Mucosa of stomach (tissue), 1 donor: ENCODE measurements around the gene SKIL.
"Not testable (repeated sequence)": the region's sequence is repeated elsewhere in the genome, so short reads cannot be mapped to it uniquely, and the experiment has no call there.

Source experiments
- H3K27me3 ChIP-seq: one replicate; pipeline ENCODE4 v1.7.0; 2013; ENCODE audit warnings: mild to moderate bottlenecking, low read length; ENCODE audit not compliant: control insufficient read depth, insufficient read depth
- H3K36me3 ChIP-seq: one replicate; pipeline ENCODE4 v1.7.0; 2013; ENCODE audit warnings: low read length; ENCODE audit not compliant: control insufficient read depth, insufficient read depth
- H3K4me1 ChIP-seq: one replicate; pipeline ENCODE4 v1.7.0; 2013; ENCODE audit warnings: mild to moderate bottlenecking, low read length; ENCODE audit not compliant: control insufficient read depth, insufficient read depth
- H3K4me3 ChIP-seq: one replicate; pipeline ENCODE4 v1.7.0; 2013; ENCODE audit warnings: low read length
- H3K9ac ChIP-seq: one replicate; pipeline ENCODE4 v1.7.0; 2013; ENCODE audit warnings: mild to moderate bottlenecking, low read length, moderate library complexity
- H3K9me3 ChIP-seq: one replicate; pipeline ENCODE4 v1.7.0; 2013; ENCODE audit warnings: mild to moderate bottlenecking, low read length, moderate library complexity; ENCODE audit not compliant: control insufficient read depth
- donor health status: Pancreatic carcinoma.

SKIL gene

GRCh38 chr3:170357176-170358041, at the start of gene SKIL:
TSS of gene SKIL (plus strand) at chr3:170357715. CDS start at chr3:170360332, 2,617 bp downstream.
- H3K4me3 ChIP-seq = peak within 1 kb of the TSS; percentile 70
- no peaks in the 10 kb centered on the region for H3K36me3 ChIP-seq
- peak within 1 kb of the TSS; percentile 83 for H3K9ac ChIP-seq
- no peaks in the 10 kb centered on the region for H3K27me3 ChIP-seq
- peaks cover 11% of the 10 kb centered on the region for H3K4me1 ChIP-seq
- H3K9me3 ChIP-seq = no peaks in the 10 kb centered on the region

GRCh38 chr3:170309046-170309445, 48.5 kb upstream of the SKIL start:
- Histone ChIP-seq H3K27me3 (no peaks in the 10 kb centered on the region), H3K4me1 (peaks cover 19% of the 10 kb centered on the region), H3K4me3 (no peak overlapping the region), H3K9me3 (no peaks in the 10 kb centered on the region), H3K9ac (no peak overlapping the region), H3K36me3 (no peaks in the 10 kb centered on the region)

- H3K36me3 ChIP-seq = no peaks in the 10 kb centered on the region
- H3K27me3 ChIP-seq = no peaks in the 10 kb centered on the region
- no peaks in the 10 kb centered on the region for H3K9me3 ChIP-seq
- peaks cover 8% of the 10 kb centered on the region for H3K4me1 ChIP-seq
- no peak overlapping the region for H3K4me3 ChIP-seq
- H3K9ac ChIP-seq = no peak overlapping the region
Measured at GRCh38 chr3:170317954-170318353, 39.6 kb upstream of the SKIL start.

DNA sequence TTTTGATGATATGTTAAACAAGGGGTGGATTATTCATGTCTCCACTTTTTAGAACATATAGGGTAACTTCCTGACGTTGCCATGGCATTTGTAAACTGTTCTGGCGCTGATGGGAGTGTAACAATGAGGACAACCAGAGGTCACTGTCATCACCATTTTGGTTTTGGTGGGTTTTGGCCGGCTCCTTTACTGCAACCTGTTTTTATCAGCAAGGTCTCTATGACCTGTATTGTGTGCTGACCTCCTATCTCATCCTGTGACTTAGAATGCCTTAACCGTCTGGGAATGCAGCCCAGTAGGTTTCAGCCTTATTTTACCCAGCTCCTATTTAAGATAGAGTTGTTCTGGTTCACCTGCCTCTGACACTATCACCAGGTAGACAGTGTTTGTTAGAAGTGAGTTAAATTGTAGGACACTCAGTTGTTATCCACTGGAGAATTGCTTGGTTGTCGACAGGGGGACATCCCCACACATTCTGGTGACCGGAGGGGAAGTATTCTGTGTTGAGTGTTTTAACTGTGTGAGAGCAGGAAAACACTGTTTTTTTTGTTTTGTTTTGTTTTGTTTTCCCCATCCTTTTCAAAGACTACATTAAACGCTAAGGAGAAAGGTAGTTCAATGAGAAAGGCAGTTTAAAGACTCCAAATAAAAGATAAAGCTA, 36.9 kb upstream of the SKIL start:
- Histone ChIP-seq H3K4me1 (peaks cover 10% of the 10 kb centered on the region), H3K36me3 (no peaks in the 10 kb centered on the region)

DNA sequence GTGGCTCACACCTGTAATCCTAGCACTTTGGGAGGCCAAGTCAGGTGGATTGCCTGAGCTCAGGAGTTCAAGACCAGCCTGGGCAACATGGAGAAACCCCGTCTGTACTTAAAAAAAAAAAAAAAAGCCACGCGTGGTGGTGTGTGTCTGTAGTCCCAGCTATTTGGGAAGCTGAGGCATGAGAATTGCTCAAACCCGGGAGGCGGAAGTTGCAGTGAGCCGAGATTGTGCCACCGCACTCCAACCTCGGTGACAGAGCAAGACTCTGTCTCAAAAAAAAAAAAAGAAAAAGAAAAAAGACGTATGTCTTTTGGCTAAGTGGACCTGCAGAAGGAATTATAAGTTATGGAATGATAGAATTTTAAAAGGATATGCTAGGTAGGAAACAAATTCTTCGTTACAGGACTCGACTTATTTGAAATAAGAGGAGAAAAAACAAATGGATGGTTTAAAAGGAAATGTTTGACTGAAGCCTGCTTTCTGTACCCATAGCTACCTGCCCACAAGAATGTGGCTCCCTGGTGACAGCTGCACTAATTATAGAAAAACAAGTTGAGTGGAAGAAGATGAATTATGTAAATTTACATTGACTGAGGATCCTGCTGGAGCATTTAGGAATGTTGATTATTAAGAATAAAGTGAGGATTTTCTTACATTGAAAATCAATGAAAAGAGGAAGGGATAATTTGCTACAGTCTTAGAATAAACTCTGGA, 36.0 kb upstream of the SKIL start:
- Histone ChIP-seq H3K9ac (no peak overlapping the region), H3K36me3 (no peaks in the 10 kb centered on the region), H3K9me3 (no peaks in the 10 kb centered on the region), H3K4me1 (peaks cover 10% of the 10 kb centered on the region), H3K4me3 (no peak overlapping the region), H3K27me3 (no peaks in the 10 kb centered on the region)

More for the DNA sequence above, 36.9 kb upstream of the SKIL start:
- H3K27me3 ChIP-seq = no peaks in the 10 kb centered on the region
- no peak overlapping the region for H3K9ac ChIP-seq
- H3K9me3 ChIP-seq = no peaks in the 10 kb centered on the region
- no peak overlapping the region for H3K4me3 ChIP-seq

DNA sequence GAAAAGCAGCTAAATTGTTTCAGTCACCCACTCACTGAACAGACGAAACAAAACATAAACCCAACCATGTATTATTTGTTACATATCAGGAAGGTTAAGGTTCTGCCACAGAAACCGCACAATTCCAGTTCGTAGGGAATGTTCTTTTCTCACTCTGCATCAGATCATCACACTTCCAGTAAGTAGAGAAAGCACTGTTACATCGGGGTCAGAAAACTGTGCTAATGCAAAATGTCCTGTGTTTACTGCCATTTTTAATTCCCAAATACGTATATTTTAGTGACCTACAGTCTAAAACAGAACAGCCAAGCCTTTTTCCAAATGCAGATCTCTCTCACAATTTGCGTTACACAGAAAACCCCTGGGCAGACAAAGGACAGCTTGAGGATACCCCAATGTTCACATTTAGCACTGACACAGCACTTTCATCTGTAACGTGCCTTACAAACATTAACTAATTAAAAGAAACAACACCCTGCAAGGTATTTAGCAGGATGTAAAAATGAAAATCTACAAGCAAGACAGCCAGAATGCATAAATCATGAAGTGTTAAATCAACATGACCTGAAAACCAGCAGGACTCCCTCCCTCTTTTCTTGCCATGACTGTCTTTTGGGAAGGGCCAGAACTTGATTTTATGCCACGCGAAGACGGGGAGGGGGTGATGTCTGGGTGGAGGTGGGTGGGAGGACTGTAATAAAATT, 34.8 kb upstream of the SKIL start:
- Histone ChIP-seq H3K4me3 (no peak overlapping the region), H3K36me3 (no peaks in the 10 kb centered on the region), H3K4me1 (peaks cover 10% of the 10 kb centered on the region), H3K9ac (no peak overlapping the region), H3K27me3 (no peaks in the 10 kb centered on the region), H3K9me3 (no peaks in the 10 kb centered on the region)

DNA sequence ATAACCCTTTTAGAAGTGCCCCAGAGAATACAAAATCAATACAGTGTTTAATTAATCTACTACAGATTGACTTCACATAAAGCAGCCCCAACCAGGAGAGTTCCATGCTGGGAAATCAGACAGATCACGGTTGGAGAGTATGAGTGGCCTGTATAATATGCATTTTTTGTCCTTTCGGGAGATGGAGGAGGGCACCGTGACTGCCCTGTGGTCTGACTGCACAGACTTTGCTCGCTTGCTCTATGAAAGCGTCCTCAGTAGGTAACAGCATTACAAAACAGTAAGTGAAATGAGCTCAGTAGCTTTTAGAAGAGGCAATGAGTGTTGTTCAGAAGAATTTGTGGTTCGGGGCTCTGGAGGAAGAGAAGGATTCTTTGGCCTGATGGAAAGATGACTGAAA, 34.2 kb upstream of the SKIL start:
- Histone ChIP-seq H3K36me3 (no peaks in the 10 kb centered on the region), H3K4me3 (no peak overlapping the region), H3K9me3 (no peaks in the 10 kb centered on the region), H3K9ac (no peak overlapping the region), H3K27me3 (no peaks in the 10 kb centered on the region), H3K4me1 (peaks cover 10% of the 10 kb centered on the region)

- H3K9ac ChIP-seq = no peak overlapping the region
- peaks cover 17% of the 10 kb centered on the region for H3K4me1 ChIP-seq
- no peaks in the 10 kb centered on the region for H3K9me3 ChIP-seq
- no peak overlapping the region for H3K4me3 ChIP-seq
- H3K27me3 ChIP-seq = no peaks in the 10 kb centered on the region
- H3K36me3 ChIP-seq = no peaks in the 10 kb centered on the region
Measured at GRCh38 chr3:170324962-170325361, 32.6 kb upstream of the SKIL start.

DNA sequence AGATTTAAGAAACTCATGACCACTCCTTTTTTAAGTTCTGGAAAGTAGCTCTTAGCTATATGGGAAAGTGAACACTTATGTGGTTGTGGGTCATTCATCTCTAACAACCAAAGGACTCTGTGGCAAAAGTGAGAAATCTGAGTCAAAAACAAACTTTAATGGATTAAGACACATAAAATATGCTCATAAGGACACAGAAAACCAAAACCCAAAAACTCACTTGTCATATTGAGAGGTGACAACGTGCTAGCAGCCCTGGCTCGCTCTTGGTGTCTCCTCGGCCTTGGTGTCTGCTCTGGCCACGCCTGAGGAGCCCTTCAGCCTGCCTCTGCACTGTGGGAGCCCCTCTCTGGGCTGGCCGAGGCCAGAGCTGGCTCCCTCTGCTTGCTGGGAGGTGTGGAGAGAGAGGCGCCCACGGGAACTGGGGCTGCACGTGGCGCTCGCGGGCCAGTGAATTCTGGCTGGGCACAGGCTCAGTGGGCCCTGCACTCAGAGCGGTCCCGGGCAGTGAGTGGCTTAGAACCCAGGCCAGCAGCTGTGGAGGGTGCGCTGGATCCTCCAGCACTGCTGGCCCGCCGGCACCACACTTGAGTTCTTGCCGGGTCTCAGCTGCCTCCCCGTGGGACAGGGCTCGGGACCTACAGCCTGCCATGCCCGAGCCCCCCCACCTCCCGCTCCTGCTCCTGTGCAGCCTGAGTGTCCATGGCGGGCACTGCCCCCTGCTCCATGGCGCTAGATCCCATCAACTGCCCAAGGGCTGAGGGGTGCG, 30.3 kb upstream of the SKIL start:
- Histone ChIP-seq H3K9ac (no peak overlapping the region), H3K9me3 (no peaks in the 10 kb centered on the region), H3K4me1 (peaks cover 21% of the 10 kb centered on the region), H3K36me3 (no peaks in the 10 kb centered on the region), H3K4me3 (no peak overlapping the region), H3K27me3 (no peaks in the 10 kb centered on the region)

DNA sequence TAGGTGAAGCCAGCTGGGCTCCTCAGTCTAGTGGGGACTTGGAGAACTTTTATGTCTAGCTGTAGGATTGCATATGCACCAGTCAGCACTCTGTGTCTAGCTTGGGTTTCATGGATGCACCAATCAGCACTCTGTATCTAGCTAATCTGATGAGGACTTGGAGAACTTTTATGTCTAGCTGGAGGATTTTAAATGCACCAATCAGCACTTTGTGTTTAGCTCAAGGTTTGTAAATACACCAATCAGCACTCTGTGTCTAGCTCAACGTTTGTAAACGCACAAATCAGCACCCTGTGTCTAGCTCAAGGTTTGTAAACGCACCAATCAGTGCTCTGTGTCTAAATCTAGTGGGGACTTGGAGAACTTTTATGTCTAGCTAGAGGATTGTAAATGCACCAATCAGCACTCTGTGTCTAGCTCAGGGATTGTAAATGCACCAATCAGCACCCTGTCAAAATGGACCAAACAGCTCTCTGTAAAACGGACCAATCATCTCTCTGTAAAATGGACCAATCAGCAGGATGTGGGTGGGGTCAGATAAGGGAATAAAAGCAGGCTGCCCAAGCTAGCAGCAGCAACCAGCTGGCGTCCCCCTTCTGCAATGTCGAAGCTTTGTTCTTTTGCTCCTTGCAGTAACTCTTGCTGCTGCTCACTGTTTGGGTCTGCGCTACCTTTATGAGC, 29.5 kb upstream of the SKIL start:
- H3K9me3 ChIP-seq, H3K9ac ChIP-seq, H3K4me3 ChIP-seq, H3K36me3 ChIP-seq, H3K27me3 ChIP-seq: not testable (repeated sequence)
- peaks cover 17% of the 10 kb centered on the region for H3K4me1 ChIP-seq

DNA sequence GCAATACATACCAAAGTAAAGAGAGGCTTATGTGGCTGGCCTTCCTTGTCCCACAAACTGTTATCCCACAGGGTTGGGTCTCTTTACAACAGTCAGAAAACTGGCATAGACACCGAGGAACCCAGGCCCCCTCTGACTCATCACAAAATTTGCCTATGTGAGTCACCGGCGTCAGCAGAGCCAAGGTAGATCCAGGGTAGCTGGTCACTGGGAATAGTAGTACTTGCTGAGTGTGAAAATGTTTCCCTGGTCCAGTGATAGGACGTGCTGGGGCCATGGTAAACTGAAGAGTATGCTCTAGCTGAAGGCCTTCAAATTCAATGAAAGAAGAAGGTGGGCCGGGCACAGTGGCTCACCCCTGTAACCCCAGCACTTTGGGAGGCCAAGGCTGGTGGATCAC, 27.1 kb upstream of the SKIL start:
- Histone ChIP-seq H3K4me1 (peaks cover 32% of the 10 kb centered on the region), H3K9me3 (no peaks in the 10 kb centered on the region), H3K36me3 (no peaks in the 10 kb centered on the region), H3K27me3 (no peaks in the 10 kb centered on the region), H3K4me3 (no peak overlapping the region), H3K9ac (no peak overlapping the region)
